DND-41 (cell line): ENCODE data around the gene TTF1.

ENCODE experiments used
- ATAC-seq: fragments of 200-7000 bp; cut with Tn5 transposase; 3 replicates; pipeline ENCODE4 v1.9.1; 2021; ENCODE audit warnings: low read depth; ENCODE audit not compliant: insufficient read depth
- DNase-seq: peaks from one replicate; pipeline ENCODE4 v3.0.0-alpha.2; 2020
- H2AFZ ChIP-seq: 2 replicates; pipeline ENCODE4 v1.6.0; 2012; ENCODE audit warnings: low read depth, low read length
- H3K27ac ChIP-seq: 2 replicates; pipeline ENCODE4 v1.5.1; 2012; ENCODE audit warnings: low read length, inconsistent platforms
- H3K27me3 ChIP-seq: fragments of 200-600 bp; sonication (generic); 2 replicates; pipeline ENCODE4 v1.6.0; 2012; ENCODE audit warnings: low read length, mild to moderate bottlenecking, inconsistent platforms; ENCODE audit not compliant: insufficient read depth, poor library complexity
- H3K36me3 ChIP-seq: 2 replicates; pipeline ENCODE4 v1.5.1; 2012; ENCODE audit warnings: low read length, inconsistent platforms; ENCODE audit not compliant: insufficient read depth
- H3K4me1 ChIP-seq: 2 replicates; pipeline ENCODE4 v1.5.1; 2012; ENCODE audit warnings: mild to moderate bottlenecking, low read length; ENCODE audit not compliant: insufficient read depth
- H3K4me2 ChIP-seq: 2 replicates; pipeline ENCODE4 v1.6.0; 2012; ENCODE audit warnings: mild to moderate bottlenecking, moderate library complexity, low read length, inconsistent platforms; ENCODE audit not compliant: insufficient read depth
- H3K4me3 ChIP-seq, 2 experiments: fragments of 200-600 bp in 1 of 2; shearing (Covaris generic) in 1 of 2; 2 replicates each; pipeline ENCODE4 v1.5.1; 2012 to 2016; ENCODE audit warnings: inconsistent platforms in 2 of 2, low read length in 2 of 2, mild to moderate bottlenecking in 2 of 2, low read depth in 1 of 2, moderate library complexity in 1 of 2
- H3K79me2 ChIP-seq: 2 replicates; pipeline ENCODE4 v1.6.0; 2012; ENCODE audit warnings: low read length, inconsistent platforms; ENCODE audit not compliant: insufficient read depth
- H3K9ac ChIP-seq: 2 replicates; pipeline ENCODE4 v1.6.0; 2012; ENCODE audit warnings: low read depth, mild to moderate bottlenecking, inconsistent platforms, low read length, moderate library complexity
- H3K9me3 ChIP-seq: 2 replicates; pipeline ENCODE4 v1.5.1; 2012; ENCODE audit warnings: low read length, moderate library complexity, mild to moderate bottlenecking, inconsistent platforms; ENCODE audit not compliant: insufficient read depth, severe bottlenecking
- H4K20me1 ChIP-seq: 2 replicates; pipeline ENCODE4 v1.6.0; 2012; ENCODE audit warnings: low read length; ENCODE audit not compliant: insufficient read depth
- CTCF ChIP-seq: IDR thresholded peaks from 2 replicates; pipeline ENCODE4 v1.5.1; 2012; ENCODE audit warnings: borderline replicate concordance, low read length, moderate library complexity, mild to moderate bottlenecking; ENCODE audit not compliant: poor library complexity, severe bottlenecking; ENCODE audit errors: extremely low read depth
- EZH2 ChIP-seq: IDR thresholded peaks from 3 replicates; pipeline ENCODE4 v1.6.1; 2012; ENCODE audit warnings: borderline replicate concordance, low read depth, mild to moderate bottlenecking, moderate library complexity, low read length, inconsistent platforms; ENCODE audit not compliant: severe bottlenecking

Gene TTF1

GRCh38 chr9:132341177-132341840 is 65.3 kb downstream of the TTF1 start:
- Histone ChIP-seq H4K20me1 (no peaks in the 10 kb centered on the region), H3K9me3 (no peaks in the 10 kb centered on the region), H3K27ac (no peak overlapping the region), H3K4me1 (no peaks in the 10 kb centered on the region), H3K36me3 (peaks cover 79% of the 10 kb centered on the region), H3K79me2 (no peaks in the 10 kb centered on the region), H2AFZ (no peak overlapping the region), H3K4me3 (no peak overlapping the region), H3K4me2 (no peak overlapping the region), H3K9ac (no peak overlapping the region), H3K27me3 (no peaks in the 10 kb centered on the region)
- DNase-seq (no peak), ATAC-seq (no peak)
- TF ChIP-seq CTCF (no peak), EZH2 (no peak)

DNA sequence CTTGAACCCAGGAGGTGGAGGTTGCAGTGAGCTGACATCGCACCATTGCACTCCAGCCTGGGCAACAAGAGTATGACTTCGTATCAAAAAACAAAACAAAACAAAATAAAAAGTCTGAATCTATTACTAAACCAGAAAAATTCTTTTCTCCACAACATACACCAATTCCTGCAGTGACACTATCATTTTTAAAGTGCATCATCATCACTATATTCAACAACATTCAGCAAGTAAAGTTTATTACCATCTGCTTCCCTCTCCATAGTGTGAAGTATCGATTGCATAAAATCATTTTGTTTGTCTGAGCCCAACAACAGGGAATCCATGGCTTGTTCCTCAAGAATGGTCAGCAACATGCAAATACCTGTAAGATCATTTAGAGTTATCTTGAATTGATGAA is 72.3 kb downstream of the TTF1 start:
- no peak overlapping the region for H3K4me2 ChIP-seq
- ATAC-seq (no peak), DNase-seq (no peak)
- no peak overlapping the region for H3K4me3 ChIP-seq
- no peaks in the 10 kb centered on the region for H3K27me3 ChIP-seq
- H4K20me1 ChIP-seq: no peaks in the 10 kb centered on the region; the same call in 1 of the 2 replicates
- no peak overlapping the region for H3K27ac ChIP-seq
- TF ChIP-seq EZH2: no peak
- TF ChIP-seq CTCF: no peak
- no peak overlapping the region for H2AFZ ChIP-seq
- H3K79me2 ChIP-seq: no peaks in the 10 kb centered on the region
- H3K36me3 ChIP-seq: peaks cover 79% of the 10 kb centered on the region
- no peak overlapping the region for H3K9ac ChIP-seq
- no peaks in the 10 kb centered on the region for H3K4me1 ChIP-seq
- no peaks in the 10 kb centered on the region for H3K9me3 ChIP-seq

DNA sequence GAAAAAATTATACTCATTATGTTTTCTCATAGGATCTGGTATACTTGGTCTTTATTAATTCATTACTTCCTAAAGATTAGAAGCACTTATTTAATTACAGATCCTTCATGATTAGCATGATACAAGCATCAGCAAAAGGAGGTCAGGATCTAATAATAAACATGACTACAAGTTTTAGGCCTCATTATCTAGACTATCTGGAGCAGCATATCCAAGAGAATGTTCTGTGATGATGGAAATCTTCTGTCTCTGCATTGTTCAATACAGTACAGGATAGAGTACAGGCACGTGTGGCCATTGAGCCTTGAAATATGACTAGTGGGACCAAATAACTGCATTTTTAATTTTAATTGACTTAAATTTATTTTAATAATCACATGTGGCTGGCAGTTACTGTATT is 73.1 kb downstream of the TTF1 start:
- H3K9me3 ChIP-seq: no peaks in the 10 kb centered on the region
- H4K20me1 ChIP-seq: no peaks in the 10 kb centered on the region; the same call in 1 of the 2 replicates
- H3K27me3 ChIP-seq: no peaks in the 10 kb centered on the region
- H3K4me3 ChIP-seq: no peak overlapping the region
- no peaks in the 10 kb centered on the region for H3K4me1 ChIP-seq
- H3K79me2 ChIP-seq: no peaks in the 10 kb centered on the region
- no peak overlapping the region for H3K9ac ChIP-seq
- TF ChIP-seq CTCF (no peak), EZH2 (no peak)
- H3K27ac ChIP-seq: no peak overlapping the region
- H3K4me2 ChIP-seq: no peak overlapping the region
- DNase-seq (no peak), ATAC-seq (no peak)
- H2AFZ ChIP-seq: no peak overlapping the region
- H3K36me3 ChIP-seq: peaks cover 79% of the 10 kb centered on the region
